Activated CD4-positive, alpha-beta T cell treated with anti-CD3 and anti-CD28 coated beads, Interleukin-2, amount 50 U/mL, for 24 hours (primary cell): ENCODE data around the gene DLGAP5.

Source experiments
- DNase-seq, 2 donors: peaks; one replicate each; pipeline ENCODE4 v3.0.0-alpha.2; 2020; ENCODE audit warnings: low read depth in 1 of 2, low spot score in 1 of 2

DLGAP5 gene

DNA sequence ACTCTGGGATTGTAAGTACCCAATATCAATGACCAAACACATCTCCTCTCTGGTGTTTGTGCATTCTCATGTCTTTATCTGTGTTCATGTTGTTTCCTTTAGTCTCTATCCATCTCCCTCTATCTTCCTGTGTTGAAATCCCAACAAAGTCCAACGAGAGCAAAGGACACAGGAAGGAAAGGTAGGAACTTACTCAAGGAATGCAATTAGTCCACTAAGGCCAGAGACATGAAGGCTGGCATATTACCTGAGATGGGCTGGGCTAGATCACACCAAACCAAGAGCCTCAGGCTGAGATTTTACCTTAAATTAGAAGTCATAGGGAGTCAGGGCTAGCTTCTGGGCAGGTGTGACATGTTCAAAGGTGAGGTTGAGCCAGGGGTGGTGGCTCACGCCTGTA, 76.7 kb downstream of the DLGAP5 start:
- DNase-seq = no peak

DNA sequence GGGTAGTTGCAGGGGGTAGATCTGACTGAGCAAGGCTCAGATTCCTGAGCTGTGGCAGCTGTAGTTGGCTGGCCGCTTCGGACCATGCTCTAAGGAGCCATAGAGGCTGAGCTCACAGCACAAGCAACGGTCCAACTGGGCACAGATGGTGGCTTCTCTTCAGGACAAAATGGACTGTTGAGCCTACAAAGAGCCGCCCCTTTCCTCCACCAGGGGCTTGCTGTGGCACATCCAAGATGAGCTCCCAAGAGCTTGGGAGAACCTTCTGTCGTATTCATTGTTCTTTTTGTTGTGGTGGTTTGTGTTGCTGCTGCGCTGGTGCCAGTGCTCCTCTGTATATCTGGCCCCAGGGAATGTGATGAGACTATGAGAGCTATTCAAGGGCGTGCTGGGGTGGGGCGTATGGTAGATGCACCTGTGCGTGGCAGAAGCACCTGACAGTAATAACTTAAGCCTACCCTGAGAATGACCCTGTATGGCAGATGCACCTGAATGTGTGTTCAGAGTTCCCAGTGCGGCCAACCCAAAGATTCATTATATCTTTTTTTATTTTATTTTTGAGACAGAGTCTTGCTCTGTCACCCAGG, 80.2 kb downstream of the DLGAP5 start:
- no peak for DNase-seq

DNA sequence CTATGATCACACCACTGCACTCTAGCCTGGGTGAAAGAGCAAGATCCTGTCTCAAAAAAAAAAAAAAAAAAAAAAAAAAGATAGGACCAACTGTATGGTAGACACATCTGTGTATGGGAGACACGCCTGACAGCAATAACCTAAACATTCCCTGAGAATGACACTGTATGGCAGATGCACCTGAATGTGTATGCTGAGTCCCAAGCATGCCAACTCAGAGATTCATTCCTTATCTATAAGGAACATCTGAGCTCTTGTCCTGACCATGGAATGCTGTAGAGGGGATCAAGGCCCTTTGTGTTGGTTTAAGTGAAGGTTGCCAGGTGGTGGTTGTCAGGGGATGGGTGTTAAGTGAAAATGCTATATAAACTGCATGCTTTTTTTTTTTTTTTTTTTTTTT, 81.5 kb downstream of the DLGAP5 start:
- no peak for DNase-seq

DNA sequence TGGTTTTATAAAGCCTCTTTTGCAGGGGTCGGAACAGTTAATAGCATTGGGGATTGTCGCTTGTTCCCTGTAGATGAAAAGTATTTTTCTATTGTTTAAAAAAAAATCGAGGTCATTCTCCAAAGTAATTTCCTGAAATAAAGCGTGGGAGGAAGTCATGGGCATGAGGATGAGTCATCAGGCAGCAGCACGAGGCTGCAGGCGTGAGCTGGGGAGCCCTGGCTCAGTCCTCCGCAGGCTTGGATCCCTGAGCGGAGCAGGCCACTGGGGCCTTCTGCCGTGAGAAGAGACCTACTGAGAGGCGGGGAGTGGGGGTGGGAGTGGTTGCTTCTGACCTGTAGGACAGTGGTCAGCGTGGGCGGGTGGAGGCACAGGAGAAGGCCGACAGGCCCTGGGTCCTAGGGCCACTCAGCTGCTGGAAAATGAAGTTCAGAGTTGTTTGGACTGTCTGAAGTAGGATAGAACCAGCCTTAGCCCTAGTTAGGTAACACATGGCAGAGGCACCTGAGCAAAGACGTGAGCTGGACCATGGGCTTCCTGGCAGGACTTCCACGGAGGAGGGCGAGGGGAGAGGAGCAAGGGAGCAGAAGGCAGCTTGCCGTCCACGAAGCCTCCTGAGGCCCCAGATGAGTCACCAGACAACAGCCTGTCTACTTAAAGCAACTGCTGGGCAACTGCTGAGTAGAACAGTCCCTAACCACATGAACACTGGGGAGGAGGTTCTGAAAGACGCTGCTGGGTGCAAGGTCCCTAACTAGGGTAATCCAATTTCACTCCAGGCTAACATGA, 83.4 kb downstream of the DLGAP5 start:
- DNase-seq = no peak

DNA sequence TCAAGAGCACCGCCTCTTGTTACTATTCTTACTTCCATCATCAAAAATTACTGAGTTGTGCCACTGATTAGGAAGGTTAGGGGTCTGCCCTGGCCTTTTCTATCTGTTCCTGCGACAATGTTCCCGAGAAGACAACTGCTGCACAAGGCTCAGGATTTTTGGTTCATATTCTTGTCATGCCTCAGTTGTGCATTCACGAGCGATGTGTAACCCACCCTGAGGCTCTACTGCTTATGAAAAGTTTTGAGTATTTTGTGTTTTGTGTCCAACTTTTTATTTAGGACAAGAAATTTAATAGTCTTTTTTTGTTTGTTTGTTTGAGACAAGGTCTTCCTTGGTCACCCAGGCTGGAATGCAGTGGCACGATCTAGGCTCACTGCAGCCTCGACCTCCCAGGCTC, 85.4 kb downstream of the DLGAP5 start:
- DNase-seq = no peak

DNA sequence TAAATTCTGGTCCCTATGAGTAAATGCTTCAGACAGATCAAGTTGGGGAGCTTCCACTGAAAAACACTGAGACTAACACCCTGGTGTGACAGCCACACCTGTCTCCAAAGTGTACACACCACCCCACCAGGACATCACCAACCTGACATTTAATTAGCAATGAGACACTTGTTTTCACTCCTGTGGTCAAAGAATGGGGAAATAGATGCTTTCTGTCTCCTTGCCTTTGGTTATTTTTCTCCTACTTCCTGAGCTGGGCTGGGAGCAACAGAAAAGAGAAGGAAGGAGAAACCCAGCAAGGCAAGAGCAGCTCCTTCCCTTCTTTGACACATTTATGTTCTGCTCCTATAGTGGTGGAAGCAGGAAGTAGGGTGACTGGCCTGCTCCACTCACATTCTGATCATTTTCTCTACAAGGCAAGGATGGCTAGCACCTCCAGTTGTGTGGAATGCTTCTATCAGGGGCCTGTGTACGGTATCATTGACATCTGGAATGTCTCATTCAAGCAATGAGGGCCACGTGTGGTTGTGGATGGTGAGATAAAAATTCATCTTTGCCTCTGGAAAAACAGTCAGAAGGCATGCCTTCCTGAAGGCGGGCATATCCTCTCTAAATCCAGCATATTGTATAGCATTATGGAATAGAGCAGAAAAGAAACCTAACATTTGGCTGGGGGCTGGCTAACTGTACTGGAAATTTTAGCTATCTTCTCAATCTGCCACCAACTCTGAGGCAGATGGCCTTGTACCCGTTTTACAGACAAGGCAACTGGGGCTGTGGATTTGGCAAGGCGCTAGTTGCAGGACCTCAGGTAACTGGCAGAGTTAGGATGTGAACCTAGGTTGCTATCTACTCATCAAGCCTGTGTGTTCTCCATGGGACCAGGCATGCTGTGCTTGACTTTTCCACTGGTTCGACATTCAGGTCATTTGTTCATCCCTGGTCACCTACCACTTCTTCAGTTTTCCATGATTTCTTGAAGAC, 87.1 kb downstream of the DLGAP5 start:
- no peak for DNase-seq

DNA sequence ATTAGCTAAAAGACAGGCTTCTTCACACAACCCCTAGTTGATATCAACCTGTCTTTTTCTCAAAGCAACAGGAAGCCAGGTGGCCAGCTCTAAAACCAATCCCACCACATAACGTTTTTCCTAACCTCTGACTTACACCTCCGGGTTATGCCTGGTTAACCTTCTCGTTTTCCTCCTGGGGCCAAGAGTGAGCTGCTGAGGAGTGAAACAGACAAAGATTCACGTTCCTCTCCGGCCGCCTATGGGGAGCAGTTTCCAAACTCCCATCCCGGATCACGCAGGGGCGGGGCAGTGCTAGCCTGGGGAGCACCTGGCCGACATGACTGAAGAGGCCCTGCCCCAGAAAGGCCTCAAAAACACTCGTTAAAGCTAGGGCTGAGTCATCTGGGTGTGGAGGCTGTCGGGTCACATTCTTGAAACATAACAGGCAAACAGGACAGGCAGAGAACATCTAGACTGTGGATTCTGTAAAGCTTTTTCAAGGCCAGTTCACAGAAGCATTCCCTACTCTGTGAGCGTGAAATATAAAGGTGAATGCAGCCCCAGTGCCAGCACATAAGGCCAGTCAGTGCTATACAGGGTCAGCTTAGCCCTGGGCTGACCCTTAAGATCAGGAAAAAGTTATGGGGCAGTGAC, 88.3 kb downstream of the DLGAP5 start:
- peak in 1 of 2 donors; percentile 25 for DNase-seq

DNA sequence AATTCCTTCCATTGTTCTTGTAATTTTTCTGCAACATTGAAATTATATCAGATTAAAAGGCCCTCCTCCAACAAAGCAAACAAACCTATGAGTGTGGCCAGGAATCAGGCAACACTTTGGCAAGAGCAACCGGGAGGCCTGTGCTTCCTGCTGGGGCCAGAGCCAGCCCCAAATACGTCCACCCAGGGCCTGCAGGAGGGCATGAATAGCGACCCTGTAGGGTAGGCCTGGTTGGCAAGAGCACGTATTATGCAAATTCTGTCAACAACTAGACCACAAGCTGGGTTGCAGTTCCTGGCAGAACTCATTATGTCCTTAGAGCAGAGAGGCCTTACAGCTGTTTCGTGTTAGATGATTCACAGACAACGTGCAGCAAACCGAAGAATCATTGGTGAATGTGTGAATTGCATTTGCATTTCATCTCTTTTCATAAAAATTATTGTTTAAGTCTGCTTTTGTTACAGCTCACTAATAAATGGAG, 89.2 kb downstream of the DLGAP5 start:
- peak in 1 of 2 donors; percentile 33 for DNase-seq

DNA sequence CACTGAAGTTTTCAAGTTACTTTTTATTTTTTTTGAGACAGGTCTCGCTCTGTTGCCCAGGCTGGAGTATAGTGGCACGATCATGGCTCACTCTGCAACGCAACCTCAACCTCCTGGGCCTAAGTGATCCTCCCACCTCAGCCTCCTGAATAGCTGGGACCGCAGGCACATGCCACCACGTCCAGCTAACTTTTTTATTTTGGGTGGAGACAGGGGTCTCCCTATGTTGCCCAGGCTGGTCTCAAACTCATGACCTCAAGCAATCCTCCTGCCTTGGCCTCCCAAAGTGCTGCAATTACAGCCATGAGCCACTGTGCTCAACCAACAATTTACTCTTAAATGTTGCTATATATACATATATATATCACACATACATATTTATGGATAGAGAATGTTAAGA, 89.7 kb downstream of the DLGAP5 start:
- DNase-seq = no peak

DNA sequence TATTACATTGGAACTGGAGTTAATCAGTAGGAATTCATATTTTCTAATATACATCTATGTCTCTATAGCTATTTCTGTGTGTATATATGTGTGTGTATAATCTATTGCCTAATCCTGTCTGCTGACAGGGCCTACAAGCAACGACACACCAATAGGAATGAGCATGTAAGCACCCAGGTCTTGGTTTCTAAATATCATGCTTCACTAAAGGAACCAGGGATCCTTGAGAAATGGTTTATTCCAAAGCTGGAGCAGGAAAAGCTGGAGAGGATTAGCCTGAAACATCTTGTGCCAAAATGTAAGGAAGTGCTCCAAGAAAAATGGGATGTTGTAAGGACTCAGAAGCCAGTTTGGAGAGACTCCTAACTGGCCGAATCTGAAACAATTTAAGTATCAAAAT, 91.6 kb downstream of the DLGAP5 start:
- no peak for DNase-seq

DNA sequence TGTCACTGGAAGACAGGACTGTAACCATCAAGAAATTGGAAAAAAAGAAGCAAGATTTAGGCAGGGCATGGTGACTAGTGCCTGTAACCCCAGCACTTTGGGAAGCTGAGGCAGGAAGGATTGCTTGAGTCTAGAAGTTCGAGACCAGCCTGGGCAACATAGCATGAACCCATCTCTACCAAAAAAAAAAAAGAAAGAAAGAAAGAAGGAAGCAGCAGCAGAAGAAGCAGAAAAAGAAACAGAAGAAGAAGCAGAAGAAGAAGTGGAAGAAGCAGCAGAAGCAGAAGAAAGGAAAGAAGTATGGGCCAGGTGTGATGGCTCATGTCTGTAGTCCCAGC, 92.9 kb downstream of the DLGAP5 start:
- DNase-seq = no peak
